Hematopoietic multipotent progenitor cell treated with erythropoietin and hydrocortisone succinate and interleukin-3 and kit ligand, for 8 days (in vitro differentiated cells): ENCODE data around the gene COQ8B.
A peak's percentile ranks its signal among the peaks of the same experiment; 100 is the strongest.
"Not testable (repeated sequence)": the region's sequence is repeated elsewhere in the genome, so short reads cannot be mapped to it uniquely, and the experiment has no call there.

Experiments
- DNase-seq: peaks from one replicate; pipeline ENCODE4 v3.0.0-alpha.2; 2015

Gene COQ8B

GRCh38 chr19:40741527-40742390, 25.1 kb upstream of the COQ8B start:
- no peak for DNase-seq

- no peak for DNase-seq
Observed at GRCh38 chr19:40740747-40741146, 24.1 kb upstream of the COQ8B start.

GRCh38 chr19:40739871-40740703, 23.4 kb upstream of the COQ8B start:
- DNase-seq: no peak

- DNase-seq: no peak
Observed at GRCh38 chr19:40739030-40739839, 22.5 kb upstream of the COQ8B start.

- DNase-seq: no peak
Observed at GRCh38 chr19:40737102-40737644, 20.5 kb upstream of the COQ8B start.

GRCh38 chr19:40736661-40737060, 20.0 kb upstream of the COQ8B start:
- DNase-seq: no peak

- DNase-seq: no peak
Observed at GRCh38 chr19:40735013-40735771, 18.5 kb upstream of the COQ8B start.

- no peak for DNase-seq
Observed at GRCh38 chr19:40733149-40733548, 16.5 kb upstream of the COQ8B start.

GRCh38 chr19:40732304-40732703, 15.6 kb upstream of the COQ8B start:
- not testable (repeated sequence) for DNase-seq

- not testable (repeated sequence) for DNase-seq
Observed at GRCh38 chr19:40730065-40730464, 13.4 kb upstream of the COQ8B start.

GRCh38 chr19:40726279-40726678, 9.6 kb upstream of the COQ8B start:
- no peak for DNase-seq

- no peak for DNase-seq
Observed at GRCh38 chr19:40724855-40725254, 8.2 kb upstream of the COQ8B start.

GRCh38 chr19:40724315-40724714, 7.6 kb upstream of the COQ8B start:
- no peak for DNase-seq

- DNase-seq: no peak
Observed at GRCh38 chr19:40723661-40724254, 7.1 kb upstream of the COQ8B start.

- DNase-seq: no peak
Observed at GRCh38 chr19:40721936-40722661, 5.4 kb upstream of the COQ8B start.

- no peak for DNase-seq
Observed at GRCh38 chr19:40721140-40721486, 4.4 kb upstream of the COQ8B start.

GRCh38 chr19:40719414-40719894, 2.8 kb upstream of the COQ8B start:
- no peak for DNase-seq

GRCh38 chr19:40718774-40719391, 2.2 kb upstream of the COQ8B start:
- peak; percentile 24 for DNase-seq

GRCh38 chr19:40717880-40718773, 1.4 kb upstream of the COQ8B start:
- DNase-seq: peak; percentile 7
